PC-9 (cell line): ENCODE results near the gene ERMAP. TPM values are rescaled to one million over a fixed set of nuclear protein-coding genes. Genes with fewer than 3 reads are reported as not detected.

Experiments used
- BruUV-seq: library from RNA; stranded (reverse); fragments of 400-500 nt; replicated peaks from 2 replicates; lab custom pipeline; 2021; lab: Mats Ljungman, UMichigan
- CTCF ChIA-PET: fragments of 300-600 bp; sonication (Branson Sonifier 250); formaldehyde crosslinking; loops from one replicate; lab custom pipeline; 2022; ENCODE audit warnings: antibody characterized with exemption; lab: Charles Lee
- POLR2A ChIA-PET: fragments of 300-600 bp; sonication (Branson Sonifier 250); formaldehyde crosslinking; loops from one replicate; lab custom pipeline; 2022; ENCODE audit warnings: antibody characterized with exemption; ENCODE audit not compliant: unreplicated experiment; lab: Charles Lee
- DNase-seq, 2 experiments: peaks; one replicate each; pipeline versions ENCODE4 v3.0.0 to v3.0.0-alpha.2; 2015 to 2022; ENCODE audit warnings: mixed read lengths in 1 of 2
- H2AFZ ChIP-seq: fragments of 200-600 bp; sonication (generic); 2 replicates; pipeline ENCODE4 v1.8.1; 2017; ENCODE audit warnings: antibody characterized with exemption
- H3F3A ChIP-seq: fragments of 200-600 bp; sonication (generic); 2 replicates; pipeline ENCODE4 v1.8.1; 2017; ENCODE audit warnings: antibody characterized with exemption, mild to moderate bottlenecking, low read depth; ENCODE audit not compliant: insufficient read depth
- H3K27ac ChIP-seq: fragments of 200-600 bp; sonication (generic); 2 replicates; pipeline ENCODE4 v1.6.1; 2016; ENCODE audit warnings: mixed run types
- H3K27me3 ChIP-seq: fragments of 200-600 bp; sonication (generic); 2 replicates; pipeline ENCODE4 v1.6.1; 2016; ENCODE audit warnings: low read depth, mixed run types; ENCODE audit not compliant: insufficient read depth
- H3K36me3 ChIP-seq: fragments of 200-600 bp; sonication (generic); 2 replicates; pipeline ENCODE4 v1.6.1; 2016; ENCODE audit warnings: low read depth, mixed run types
- H3K4me1 ChIP-seq: fragments of 200-600 bp; sonication (generic); replicated peaks from 2 replicates; pipeline ENCODE4 v1.6.1; 2016; ENCODE audit warnings: mixed run types; ENCODE audit not compliant: insufficient read depth
- H3K4me2 ChIP-seq: fragments of 200-600 bp; sonication (generic); 2 replicates; pipeline ENCODE4 v1.6.1; 2017; ENCODE audit warnings: mixed run types
- H3K4me3 ChIP-seq: fragments of 200-600 bp; sonication (generic); 2 replicates; pipeline ENCODE4 v1.6.1; 2016; ENCODE audit warnings: mixed run types
- H3K79me2 ChIP-seq: fragments of 200-600 bp; sonication (generic); 2 replicates; pipeline ENCODE4 v1.6.1; 2017; ENCODE audit warnings: low read depth, mixed run types
- H3K9me2 ChIP-seq: fragments of 200-600 bp; sonication (generic); 2 replicates; pipeline ENCODE4 v1.8.1; 2017; ENCODE audit warnings: mild to moderate bottlenecking; ENCODE audit not compliant: insufficient read depth
- H3K9me3 ChIP-seq: fragments of 200-600 bp; sonication (generic); 2 replicates; pipeline ENCODE4 v1.8.1; 2016; ENCODE audit warnings: low read depth; ENCODE audit not compliant: insufficient read depth
- H4K20me1 ChIP-seq: fragments of 200-600 bp; sonication (generic); 2 replicates; pipeline ENCODE4 v1.8.1; 2017; ENCODE audit not compliant: insufficient read depth
- CTCF ChIP-seq: fragments of 200-600 bp; sonication (generic); conservative IDR thresholded peaks from 2 replicates; pipeline ENCODE4 v1.6.1; 2017; ENCODE audit warnings: mixed run types, antibody characterized with exemption, mild to moderate bottlenecking, moderate library complexity
- EZH2 ChIP-seq: fragments of 200-600 bp; sonication (generic); IDR thresholded peaks from 2 replicates; pipeline ENCODE4 v1.8.0; 2017; ENCODE audit warnings: antibody characterized with exemption, low read depth
- intact Hi-C: fragments of 100-400 bp; cut with micrococcal nuclease; formaldehyde crosslinking; loops from one replicate; pipeline ENCODE4 v1.10.0; 2022; ENCODE audit not compliant: unreplicated experiment
- total RNA-seq: library from RNA; stranded (reverse); gene quantifications from 2 replicates; pipeline ENCODE4 v1.2.3, GENCODE V29; 2021

ERMAP gene
- total RNA-seq, 1 experiment from 2014 or later = 20.8 TPM

- Histone ChIP-seq H3K27me3 (no peaks in the 10 kb centered on the region), H3F3A (0 out of 2 replicates have a peak, but pooled peaks cover 4% of the 10 kb centered on the region), H3K36me3 (no peaks in the 10 kb centered on the region), H3K9me3 (no peaks in the 10 kb centered on the region), H2AFZ (no peak overlapping the region), H3K27ac (no peak overlapping the region), H3K4me2 (no peak overlapping the region), H4K20me1 (no peaks in the 10 kb centered on the region), H3K4me3 (no peak overlapping the region), H3K4me1 (no peaks in the 10 kb centered on the region), H3K79me2 (no peaks in the 10 kb centered on the region), H3K9me2 (no peaks in the 10 kb centered on the region; the same call in 1 of the 2 replicates)
- BruUV-seq = no TSS peak
- TF ChIP-seq CTCF = no peak
- TF ChIP-seq EZH2 = no peak
- POLR2A ChIA-PET = no interaction called here
- DNase-seq = no peak
- intact Hi-C loops = no loop called here
- CTCF ChIA-PET = no interaction called here
Measured at GRCh38 chr1:42784547-42784945, 32.4 kb upstream of the ERMAP start.

GRCh38 chr1:42784946-42785693 lies 31.8 kb upstream of the ERMAP start, which contains the start of gene TMEM269:
Gene TMEM269 (plus strand): TSS chr1:42784991. CDS start chr1:42789894, 4,903 bp downstream.
- CTCF ChIA-PET = no interaction called here
- no peaks in the 10 kb centered on the region for H4K20me1 ChIP-seq
- H3F3A ChIP-seq = no peaks in the 10 kb centered on the region
- no TSS peak for BruUV-seq
- H3K4me2 ChIP-seq = no peak within 1 kb of the TSS
- no peaks in the 10 kb centered on the region for H3K4me1 ChIP-seq
- H3K36me3 ChIP-seq = no peaks in the 10 kb centered on the region
- TF ChIP-seq CTCF (no peak), EZH2 (no peak)
- intact Hi-C loops = no loop called here
- H3K4me3 ChIP-seq = no peak within 1 kb of the TSS
- no peaks in the 10 kb centered on the region for H3K27me3 ChIP-seq
- H2AFZ ChIP-seq = no peak within 1 kb of the TSS
- H3K9me2 ChIP-seq = no peaks in the 10 kb centered on the region; the same call in 1 of the 2 replicates
- no peak within 1 kb of the TSS for H3K27ac ChIP-seq
- no peaks in the 10 kb centered on the region for H3K79me2 ChIP-seq
- POLR2A ChIA-PET = no interaction called here
- H3K9me3 ChIP-seq = no peaks in the 10 kb centered on the region
- no peak for DNase-seq

- Histone ChIP-seq H3K9me2 (no peaks in the 10 kb centered on the region; the same call in 1 of the 2 replicates), H3K79me2 (no peaks in the 10 kb centered on the region), H3K9me3 (no peaks in the 10 kb centered on the region), H3K36me3 (no peaks in the 10 kb centered on the region), H3K27me3 (no peaks in the 10 kb centered on the region), H2AFZ (no peak overlapping the region), H3K4me3 (no peak overlapping the region), H3K4me1 (no peaks in the 10 kb centered on the region), H4K20me1 (no peaks in the 10 kb centered on the region), H3F3A (no peaks in the 10 kb centered on the region), H3K4me2 (no peak overlapping the region), H3K27ac (no peak overlapping the region)
- POLR2A ChIA-PET = no interaction called here
- intact Hi-C loops = no loop called here
- DNase-seq = no peak
- BruUV-seq = no TSS peak
- TF ChIP-seq EZH2 (no peak), CTCF (no peak)
- CTCF ChIA-PET = no interaction called here
Measured at GRCh38 chr1:42786097-42786496, 30.8 kb upstream of the ERMAP start.
